ENCODE measurements around the gene NHERF1.

The NHERF1 gene
- total RNA-seq, result 51.5 to 112 reads per million in 2 experiments

DNA sequence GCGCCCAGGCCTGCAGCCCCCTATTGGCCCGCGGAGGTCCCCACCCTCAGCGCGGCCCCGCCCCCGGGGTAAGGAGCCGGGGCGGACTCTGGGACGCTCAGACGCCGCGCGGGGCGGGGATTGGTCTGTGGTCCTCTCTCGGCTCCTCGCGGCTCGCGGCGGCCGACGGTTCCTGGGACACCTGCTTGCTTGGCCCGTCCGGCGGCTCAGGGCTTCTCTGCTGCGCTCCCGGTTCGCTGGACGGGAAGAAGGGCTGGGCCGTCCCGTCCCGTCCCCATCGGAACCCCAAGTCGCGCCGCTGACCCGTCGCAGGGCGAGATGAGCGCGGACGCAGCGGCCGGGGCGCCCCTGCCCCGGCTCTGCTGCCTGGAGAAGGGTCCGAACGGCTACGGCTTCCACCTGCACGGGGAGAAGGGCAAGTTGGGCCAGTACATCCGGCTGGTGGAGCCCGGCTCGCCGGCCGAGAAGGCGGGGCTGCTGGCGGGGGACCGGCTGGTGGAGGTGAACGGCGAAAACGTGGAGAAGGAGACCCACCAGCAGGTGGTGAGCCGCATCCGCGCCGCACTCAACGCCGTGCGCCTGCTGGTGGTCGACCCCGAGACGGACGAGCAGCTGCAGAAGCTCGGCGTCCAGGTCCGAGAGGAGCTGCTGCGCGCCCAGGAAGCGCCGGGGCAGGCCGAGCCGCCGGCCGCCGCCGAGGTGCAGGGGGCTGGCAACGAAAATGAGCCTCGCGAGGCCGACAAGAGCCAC is at the start of gene NHERF1:
Gene NHERF1, plus strand, starts transcription at position 100 of the 750 bp plus-strand sequence. Its CDS starts 219 bp downstream, at position 319.
- peak; percentile 89 for DNase-seq (ENCODE audit: low read depth)

DNA sequence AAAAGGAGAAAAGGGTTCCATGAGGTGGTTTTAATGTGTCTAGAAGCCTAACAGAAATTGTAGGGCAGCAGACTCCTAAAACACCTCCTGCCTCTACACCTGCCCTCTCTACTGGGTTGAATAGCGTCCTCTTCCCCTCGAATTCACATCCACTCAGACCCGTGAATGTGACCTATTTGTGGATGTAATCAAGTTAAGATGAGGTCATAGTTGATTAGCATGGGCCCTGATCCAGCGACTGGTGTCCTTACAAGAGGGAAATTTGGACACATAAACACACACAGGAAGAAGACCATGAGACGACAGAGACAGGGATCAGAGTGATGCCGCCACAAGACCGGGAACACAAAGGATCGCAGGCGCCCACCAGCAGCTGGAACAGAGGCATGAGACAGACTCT is 49.2 kb upstream of the NHERF1 start:
- no peak for DNase-seq (ENCODE audit: low read depth)

DNA sequence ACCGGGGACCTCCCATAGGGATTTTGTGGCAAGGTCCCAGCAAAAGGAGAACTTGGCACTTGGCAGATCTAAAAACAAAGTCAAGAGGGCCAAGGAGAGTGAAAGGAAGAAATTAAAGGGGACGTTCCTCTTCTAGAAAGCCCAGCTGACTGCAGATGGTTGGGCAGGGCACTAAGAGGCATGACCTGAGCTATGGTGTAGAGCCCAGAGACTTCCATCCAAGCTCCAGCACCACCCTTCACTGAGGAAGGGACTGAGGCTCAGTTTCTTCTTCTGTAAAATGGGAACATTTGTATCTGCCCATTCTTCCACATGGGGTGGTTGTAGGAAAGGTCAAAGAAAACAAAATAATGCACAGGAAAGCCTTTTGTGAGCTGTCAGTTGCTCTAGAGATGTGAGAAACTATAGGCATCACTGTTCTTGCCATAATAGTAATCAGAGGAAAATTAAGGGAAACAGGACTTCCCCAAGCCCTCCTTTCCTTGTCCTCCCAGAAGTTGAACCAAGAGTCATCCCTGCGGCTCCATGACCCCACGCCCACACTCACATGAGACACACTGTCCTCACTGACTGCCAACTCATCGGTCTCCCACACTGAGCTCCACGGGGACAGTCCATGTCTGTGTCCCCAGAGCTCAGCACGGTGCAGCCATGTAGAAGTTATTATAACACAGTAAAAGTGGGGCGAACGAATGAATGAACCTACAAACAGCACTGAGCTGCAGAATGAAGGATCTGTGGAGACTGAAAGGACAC is 46.1 kb upstream of the NHERF1 start:
- DNase-seq (ENCODE audit: low read depth), result no peak

DNA sequence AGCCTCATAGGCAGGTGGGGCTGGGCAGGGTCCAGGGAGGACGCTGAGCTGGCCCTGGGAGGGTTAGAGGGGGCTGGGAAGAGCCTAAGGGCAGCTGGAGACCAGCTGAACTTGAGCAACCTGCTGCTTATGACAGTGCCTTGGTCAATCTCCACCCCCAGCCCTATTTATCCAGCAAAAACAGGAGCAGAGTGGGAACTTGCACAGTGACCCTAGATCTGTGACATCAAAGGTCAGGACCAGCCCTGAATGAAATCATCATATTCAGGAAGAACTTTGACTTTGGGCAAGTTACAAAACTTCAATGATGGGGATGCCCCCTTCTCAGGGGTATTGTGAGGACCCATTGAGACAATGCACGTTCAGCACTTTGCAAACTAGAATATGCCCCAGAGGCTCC is 45.1 kb upstream of the NHERF1 start:
- no peak for DNase-seq (ENCODE audit: low read depth)

DNA sequence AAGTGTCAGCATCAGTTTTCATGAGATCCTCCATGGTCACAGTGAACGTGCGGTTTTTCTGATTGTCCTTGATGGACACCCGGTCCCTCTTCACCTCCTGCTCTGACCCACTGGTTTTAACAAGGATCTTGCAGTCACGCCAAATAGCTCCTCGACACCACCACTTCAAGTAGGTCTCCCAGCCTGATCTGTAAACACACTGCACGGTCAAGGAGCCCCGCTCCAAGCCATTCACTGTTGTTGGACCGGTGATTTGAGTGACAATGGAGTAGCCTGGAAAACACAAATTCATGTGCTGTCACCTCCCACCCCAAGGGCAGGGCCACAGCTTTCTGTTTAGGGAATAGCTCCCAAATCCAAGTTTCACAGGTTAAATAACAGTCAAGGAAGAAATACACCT is 43.9 kb upstream of the NHERF1 start:
- no peak for DNase-seq (ENCODE audit: low read depth)

DNA sequence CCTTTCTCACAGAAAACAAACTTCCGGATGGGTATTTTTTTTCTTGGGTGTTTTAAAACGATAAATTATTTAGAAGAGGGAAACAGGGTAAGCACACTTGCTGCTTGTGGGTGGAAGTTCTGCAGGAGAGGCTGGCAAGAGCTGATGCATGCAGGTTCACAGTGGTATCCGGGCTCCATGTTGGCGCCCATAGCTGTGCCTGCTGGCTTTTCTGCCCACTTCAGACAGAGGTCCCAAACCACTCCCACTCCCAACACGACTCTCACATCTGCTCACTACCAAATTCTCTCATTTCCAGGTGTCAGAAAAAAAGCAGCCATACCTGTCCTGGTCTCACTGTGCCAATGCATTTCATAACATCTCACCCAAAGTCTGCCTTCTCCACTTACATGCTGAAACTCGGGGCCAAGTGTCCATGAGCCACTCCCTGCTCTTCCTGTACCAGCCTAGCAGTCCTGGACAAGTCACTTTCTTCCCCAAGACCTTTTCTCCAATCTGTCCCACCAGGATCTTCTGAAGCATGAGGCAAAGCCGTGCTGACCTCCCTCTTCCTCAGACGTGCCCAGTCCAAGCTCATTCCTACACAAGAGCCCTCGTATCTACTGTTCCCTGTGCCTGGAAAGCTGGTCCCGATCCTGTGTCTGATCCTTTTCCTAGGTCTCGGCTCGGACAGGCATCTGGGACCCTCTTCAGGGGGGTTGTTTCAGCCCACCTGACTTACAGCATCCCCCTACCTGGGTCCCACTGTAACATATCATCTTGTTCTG is 37.2 kb upstream of the NHERF1 start:
- DNase-seq (ENCODE audit: low read depth), result no peak

DNA sequence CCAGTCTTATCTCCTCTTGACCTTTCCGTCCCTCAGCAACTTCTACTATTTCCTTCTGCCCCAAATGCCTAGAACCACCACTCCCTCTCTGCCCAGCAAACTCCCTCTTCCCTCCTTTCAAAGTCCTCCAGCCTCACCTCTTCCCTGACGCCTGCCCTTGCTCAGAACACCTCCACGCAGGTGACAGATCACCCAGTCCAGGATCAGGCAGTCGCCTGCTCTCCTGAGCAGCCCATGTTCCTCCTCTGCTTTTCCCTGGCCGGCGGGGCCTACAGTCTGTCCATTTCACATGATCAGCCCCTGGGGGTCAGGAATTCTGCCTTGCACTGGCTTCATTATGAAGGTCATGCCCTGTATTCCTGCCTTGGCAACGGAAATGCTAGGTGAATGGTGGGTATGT is 36.1 kb upstream of the NHERF1 start:
- DNase-seq (ENCODE audit: low read depth), result no peak

DNA sequence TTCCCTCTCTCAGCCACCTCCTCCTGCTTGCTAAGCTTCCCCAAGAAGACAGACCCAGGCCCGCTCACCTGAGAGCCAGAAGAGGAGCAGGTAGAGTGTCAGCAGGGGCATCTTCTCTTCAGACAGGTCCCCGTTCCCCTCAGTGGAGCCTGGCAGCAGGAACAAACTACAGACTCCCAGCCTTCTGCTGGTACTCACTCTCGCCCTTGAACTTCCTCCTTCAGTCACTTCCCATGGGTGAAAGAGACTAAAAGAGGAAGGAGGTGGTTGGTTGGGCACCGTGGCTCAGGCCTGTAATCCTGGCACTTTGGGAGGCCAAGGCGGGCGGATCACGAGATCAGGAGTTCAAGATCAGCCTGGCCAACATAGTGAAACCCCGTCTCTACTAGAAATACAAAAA is 35.7 kb upstream of the NHERF1 start, which contains the start of gene CD300LF:
Gene CD300LF, minus strand, starts transcription at position 168 of the 400 bp plus-strand sequence. Its CDS starts 57 bp downstream, at position 111.
- no peak for DNase-seq (ENCODE audit: low read depth)

DNA sequence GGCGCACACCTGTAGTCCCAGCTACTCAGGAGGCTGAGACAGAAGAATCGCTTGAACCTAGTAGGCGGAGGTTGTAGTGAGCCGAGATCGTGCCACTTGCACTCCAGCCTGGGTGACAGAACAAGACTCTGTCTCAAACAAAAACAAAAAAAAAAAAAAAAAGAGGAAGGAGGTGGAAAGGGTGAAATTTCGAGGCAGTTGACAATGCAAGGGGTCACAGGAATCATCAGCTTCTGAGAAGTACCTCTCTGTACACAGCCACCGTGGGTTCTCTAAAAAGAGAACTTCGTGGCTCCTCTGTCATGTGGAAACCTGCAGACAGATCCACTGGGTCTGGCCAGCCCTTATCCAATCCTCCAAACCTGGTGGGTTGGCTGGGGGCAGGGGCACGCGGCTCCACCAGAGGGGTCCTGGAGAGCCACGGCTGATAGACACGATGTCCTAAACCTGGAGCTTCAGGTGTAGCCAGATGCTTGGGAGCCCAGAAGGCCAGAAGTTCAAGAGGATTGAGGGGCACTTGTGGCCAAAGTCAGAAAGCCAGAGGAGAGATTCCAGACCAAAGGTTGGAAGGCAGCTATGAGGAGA is 35.2 kb upstream of the NHERF1 start:
- DNase-seq (ENCODE audit: low read depth), result no peak

DNA sequence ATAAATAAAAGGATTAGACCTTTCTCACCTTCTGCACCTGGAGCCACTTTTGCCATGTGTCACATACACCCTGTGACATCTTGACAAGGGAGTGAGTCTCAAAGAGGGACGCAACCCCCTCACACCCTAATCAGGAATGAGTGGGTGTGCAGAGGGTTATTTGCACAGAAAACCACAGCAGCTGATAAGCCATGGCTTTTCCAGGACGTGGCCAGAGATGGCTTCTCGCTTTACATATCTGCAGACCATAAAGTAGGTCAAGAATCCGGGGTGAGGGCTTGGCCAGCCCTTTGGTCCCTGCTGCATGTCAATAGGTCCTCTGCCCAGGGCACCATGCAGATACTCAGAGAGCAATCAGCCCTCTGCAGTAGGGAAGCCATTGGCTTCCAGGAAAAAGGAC is 33.3 kb upstream of the NHERF1 start:
- no peak for DNase-seq (ENCODE audit: low read depth)

DNA sequence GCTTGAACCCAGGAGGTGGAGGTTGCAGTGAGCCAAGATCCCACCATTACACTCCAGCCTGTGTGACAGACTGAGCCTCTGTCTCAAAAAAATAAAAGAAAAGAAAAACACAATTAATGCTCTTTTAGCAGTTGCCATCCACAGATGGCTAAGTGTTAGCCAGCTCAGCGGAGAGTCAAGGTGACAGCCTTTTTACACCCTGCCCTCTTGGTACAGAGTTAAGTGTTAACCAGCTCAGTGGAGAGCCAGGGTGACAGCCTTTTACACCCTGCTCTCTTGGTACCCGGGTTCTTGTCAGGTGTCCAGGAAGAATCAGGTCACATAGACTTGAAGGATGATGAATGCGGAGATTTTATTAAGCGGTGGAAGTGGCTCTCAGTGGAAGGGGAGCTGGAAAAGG is 27.9 kb upstream of the NHERF1 start:
- DNase-seq (ENCODE audit: low read depth), result no peak

DNA sequence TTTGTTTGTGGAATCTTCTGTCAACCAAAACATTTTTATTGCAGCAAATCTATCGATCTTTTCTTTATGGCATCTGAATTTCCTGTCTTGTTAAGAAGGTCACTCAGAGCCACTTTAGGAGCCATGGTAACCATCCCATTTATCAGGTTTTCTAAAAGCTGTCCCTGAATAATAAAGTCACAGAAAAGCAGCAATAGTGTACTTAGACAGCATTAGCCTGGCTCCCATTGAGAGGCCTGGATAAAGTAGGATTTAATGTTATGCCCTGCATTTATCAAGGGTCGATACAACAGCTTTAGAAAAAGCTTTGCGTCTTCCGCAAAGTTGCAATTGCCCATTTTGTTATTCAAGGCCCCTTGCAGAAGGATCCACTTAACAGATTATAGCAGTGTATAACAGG is 25.6 kb upstream of the NHERF1 start:
- no peak for DNase-seq (ENCODE audit: low read depth)

DNA sequence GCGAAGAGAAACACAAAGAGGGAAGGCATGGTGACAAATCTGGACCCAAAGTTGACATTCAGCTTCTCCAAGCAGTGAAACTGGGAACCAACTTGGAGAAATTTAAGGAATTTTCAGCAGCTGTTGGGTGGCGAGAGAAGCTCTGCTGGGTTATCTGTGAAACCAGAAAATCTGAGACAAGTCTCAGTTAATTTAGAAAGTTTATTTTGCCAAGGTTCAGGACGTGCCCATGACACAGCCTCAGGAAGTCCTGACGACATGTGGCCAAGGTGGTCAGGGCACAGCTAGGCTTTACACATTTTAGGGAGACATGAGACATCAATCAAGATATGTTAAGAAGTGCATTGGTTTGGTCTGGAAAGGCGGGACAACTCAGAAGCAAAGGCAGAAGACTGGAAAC is 24.5 kb upstream of the NHERF1 start:
- no peak for DNase-seq (ENCODE audit: low read depth)

DNA sequence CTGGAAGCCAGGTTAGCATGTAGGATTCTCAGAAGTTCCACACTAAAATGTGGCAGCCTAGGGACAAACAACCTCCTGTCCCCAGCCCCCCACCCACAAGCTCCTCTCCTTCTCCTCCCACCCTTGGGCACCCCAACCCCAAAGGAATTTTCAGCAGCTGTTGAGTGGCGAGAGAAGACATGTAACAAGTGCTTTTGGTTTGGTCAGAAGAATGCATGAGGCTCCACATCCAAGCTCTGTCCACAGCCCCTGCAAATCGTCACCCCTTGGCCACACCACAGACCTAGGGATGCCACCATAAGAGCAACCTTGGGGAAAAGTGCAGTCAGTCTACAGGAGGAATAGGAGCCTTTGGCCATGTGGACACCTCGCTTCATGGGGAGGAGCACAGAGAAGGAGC is 23.3 kb upstream of the NHERF1 start:
- DNase-seq (ENCODE audit: low read depth), result no peak

DNA sequence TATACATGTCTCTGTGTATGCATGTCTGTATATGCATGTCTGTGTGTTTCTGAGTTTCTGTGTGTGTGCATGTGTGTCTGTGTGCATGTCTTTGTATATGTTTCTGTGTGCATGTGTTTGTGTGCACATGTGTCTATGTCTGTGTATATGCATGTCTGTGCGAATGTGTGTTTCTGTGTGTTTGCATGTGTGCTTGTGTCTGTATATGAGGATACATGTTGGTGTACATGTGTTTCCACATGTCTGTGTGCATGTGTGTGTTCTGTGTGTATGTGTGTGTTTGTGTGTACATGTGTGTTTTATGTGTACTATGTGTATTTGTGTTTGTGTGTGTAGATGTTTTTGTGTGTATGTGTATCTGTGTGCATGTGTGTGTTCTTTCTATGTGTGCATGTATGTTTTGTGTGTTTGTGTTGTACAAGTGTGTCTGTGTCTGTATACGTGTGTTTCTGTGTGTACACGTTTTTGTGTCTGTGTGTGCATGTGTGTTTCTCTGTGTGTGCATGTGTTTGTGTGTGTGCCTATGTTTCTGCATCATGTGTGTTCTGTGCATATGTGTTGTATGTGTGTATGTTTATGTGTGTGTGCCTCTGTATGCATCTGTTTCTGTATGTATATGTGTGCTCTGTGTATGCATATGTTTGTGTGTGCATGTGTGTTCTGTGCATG is 20.3 kb upstream of the NHERF1 start:
- DNase-seq (ENCODE audit: low read depth), result no peak

DNA sequence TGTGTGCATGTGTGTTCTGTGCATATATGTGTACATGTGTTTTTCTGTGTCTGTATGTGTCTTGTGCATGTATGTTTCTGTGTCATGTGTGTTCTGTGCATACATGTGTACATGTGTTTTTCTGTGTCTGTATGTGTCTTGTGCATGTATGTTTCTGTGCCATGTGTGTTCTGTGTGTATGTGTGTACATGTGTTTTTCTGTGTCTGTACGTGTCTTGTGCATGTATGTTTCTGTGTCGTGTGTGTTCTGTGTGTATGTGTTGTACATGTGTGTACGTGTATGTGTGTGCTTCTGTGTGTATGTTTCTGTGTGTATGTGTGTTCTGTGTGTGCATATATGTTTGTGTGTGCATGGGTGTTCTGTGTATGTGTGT is 19.7 kb upstream of the NHERF1 start:
- DNase-seq (ENCODE audit: low read depth), result no peak

DNA sequence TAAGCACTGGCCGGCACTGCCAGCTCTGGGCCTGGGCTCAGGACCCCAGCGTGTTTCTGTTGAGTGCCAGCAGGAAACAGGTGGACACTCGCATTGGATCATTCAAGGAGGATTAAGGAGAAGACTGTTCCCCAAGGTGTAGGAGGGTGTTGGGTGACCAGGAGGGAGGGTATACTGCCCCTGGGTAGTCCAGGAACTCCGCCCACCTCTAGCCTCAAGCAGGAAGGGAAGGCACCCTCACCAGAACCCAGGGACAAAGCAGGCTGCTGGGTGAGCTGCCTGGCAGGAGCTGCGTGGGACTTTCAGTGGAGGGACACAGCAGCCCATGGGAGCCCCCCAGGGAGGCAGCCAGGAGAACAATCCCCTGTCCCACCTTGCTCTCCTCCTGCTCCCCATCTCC is 19.1 kb upstream of the NHERF1 start:
- no peak for DNase-seq (ENCODE audit: low read depth)

DNA sequence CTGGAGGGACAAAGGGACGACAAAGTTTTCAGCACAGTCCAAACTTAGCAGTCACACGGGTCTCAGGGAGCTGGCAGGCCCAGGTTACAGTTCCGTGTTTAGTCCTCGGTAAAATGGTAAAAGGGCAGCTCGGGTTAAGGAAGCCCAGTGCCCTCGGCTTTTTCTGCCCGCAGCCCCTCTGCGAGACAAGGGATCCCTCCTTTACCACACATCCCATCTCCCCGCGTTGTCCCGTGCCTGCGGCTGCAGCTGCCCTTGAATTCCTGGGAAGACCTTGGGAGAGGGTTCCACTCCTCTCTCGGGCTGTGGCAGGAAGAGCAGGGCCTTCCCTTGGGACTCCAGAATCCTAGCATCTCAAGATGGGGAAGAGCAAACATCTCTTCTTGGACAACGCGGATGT is 18.6 kb upstream of the NHERF1 start:
- DNase-seq (ENCODE audit: low read depth), result no peak

DNA sequence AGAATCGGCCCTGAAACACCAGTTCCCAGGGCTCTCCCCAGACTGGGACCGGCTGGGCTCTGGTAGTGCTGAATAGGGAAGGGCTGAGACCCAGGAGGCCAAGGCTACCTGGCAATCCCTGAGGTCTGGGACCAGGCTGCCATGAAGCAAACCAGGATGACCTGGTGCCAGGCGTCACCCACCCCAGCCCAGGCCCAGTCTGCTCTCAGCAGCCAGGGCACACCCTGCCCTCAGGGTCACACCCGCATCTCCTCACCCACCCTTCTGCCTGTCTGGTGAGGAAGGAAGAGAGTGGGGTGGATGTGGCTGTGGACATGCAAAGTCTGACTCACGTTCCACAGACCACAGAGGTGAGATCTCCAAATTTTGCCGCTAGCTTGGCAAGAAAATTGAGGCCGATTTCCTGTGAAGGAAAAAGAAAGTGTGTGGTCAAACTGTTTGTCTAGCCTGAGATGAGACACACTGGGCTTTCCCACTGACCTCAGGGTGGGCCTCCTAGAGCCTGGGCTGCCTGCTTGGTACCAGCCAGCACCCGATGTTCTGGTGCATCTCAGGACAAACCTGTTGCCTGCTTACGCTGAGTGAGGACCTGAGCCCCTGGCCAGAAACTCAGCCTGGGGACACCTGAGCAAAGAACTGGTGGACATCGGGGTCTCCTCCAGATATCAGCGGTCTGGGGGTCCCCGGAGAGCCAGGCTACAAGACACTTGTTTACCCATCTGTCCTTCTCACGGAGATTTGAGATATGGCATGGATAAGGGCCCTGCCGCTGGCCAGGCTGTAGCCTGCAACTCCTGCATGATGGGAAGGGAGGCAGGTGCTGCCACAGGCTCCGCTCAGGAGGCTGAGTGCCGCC is 17.7 kb upstream of the NHERF1 start:
- DNase-seq (ENCODE audit: low read depth), result no peak

DNA sequence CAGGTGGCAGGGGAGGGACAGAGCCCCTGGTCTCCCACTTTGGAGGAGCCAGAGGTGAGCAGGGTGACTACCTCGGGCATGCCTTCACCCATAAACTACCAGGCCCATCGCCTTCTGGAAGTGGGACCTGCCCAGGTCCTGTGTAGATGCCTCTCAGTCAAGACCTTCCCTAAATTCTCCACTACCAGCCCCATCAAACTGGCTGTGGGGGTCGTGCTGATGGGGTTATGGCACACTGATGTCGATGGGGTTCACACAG is 17.2 kb upstream of the NHERF1 start:
- no peak for DNase-seq (ENCODE audit: low read depth)

Data from T follicular helper cell (primary cell).